CD4-positive, alpha-beta T cell treated with Interferon gamma for 1 hour (primary cell): ENCODE measurements around the gene TOX3.

Source experiments
- DNase-seq: peaks from one replicate; pipeline ENCODE4 v3.0.0-alpha.2; 2020

The TOX3 gene

GRCh38 chr16:52489894-52490293 lies 57.0 kb downstream of the TOX3 start:
- no peak for DNase-seq

GRCh38 chr16:52488837-52489289 lies 58.1 kb downstream of the TOX3 start:
- no peak for DNase-seq

- DNase-seq = no peak
Observed at GRCh38 chr16:52487849-52488457, 59.0 kb downstream of the TOX3 start.

GRCh38 chr16:52480237-52480636 lies 66.7 kb downstream of the TOX3 start:
- no peak for DNase-seq

- no peak for DNase-seq
Observed at GRCh38 chr16:52476111-52476510, 70.8 kb downstream of the TOX3 start.

GRCh38 chr16:52474679-52475078 lies 72.3 kb downstream of the TOX3 start:
- no peak for DNase-seq

- DNase-seq = no peak
Observed at GRCh38 chr16:52473096-52473495, 73.8 kb downstream of the TOX3 start.

- DNase-seq = no peak
Observed at GRCh38 chr16:52471650-52472370, 75.1 kb downstream of the TOX3 start.

GRCh38 chr16:52470585-52470984 lies 76.4 kb downstream of the TOX3 start:
- no peak for DNase-seq

- no peak for DNase-seq
Observed at GRCh38 chr16:52469775-52470174, 77.2 kb downstream of the TOX3 start.

- no peak for DNase-seq
Observed at GRCh38 chr16:52469091-52469490, 77.9 kb downstream of the TOX3 start.

- DNase-seq = no peak
Observed at GRCh38 chr16:52467753-52468152, 79.2 kb downstream of the TOX3 start.

- no peak for DNase-seq
Observed at GRCh38 chr16:52466994-52467393, 79.9 kb downstream of the TOX3 start.

- DNase-seq = no peak
Observed at GRCh38 chr16:52465711-52466267, 81.2 kb downstream of the TOX3 start.

GRCh38 chr16:52463904-52464303 lies 83.0 kb downstream of the TOX3 start:
- no peak for DNase-seq

GRCh38 chr16:52462816-52463215 lies 84.1 kb downstream of the TOX3 start:
- no peak for DNase-seq

- DNase-seq = no peak
Observed at GRCh38 chr16:52460639-52461178, 86.2 kb downstream of the TOX3 start.

- DNase-seq = no peak
Observed at GRCh38 chr16:52456368-52456767, 90.6 kb downstream of the TOX3 start.

GRCh38 chr16:52455549-52456277 lies 91.2 kb downstream of the TOX3 start:
- no peak for DNase-seq

GRCh38 chr16:52453644-52454043 lies 93.3 kb downstream of the TOX3 start:
- no peak for DNase-seq

GRCh38 chr16:52451971-52452421 lies 94.9 kb downstream of the TOX3 start:
- no peak for DNase-seq

GRCh38 chr16:52450916-52451315 lies 96.0 kb downstream of the TOX3 start:
- no peak for DNase-seq

GRCh38 chr16:52450241-52450640 lies 96.7 kb downstream of the TOX3 start:
- no peak for DNase-seq
